SW 1271 (cell line): ENCODE measurements around the gene ACSBG1.

ENCODE experiments used
- DNase-seq, 2 experiments: peaks; one replicate each; lab custom pipeline; 2025; lab: John Stamatoyannopoulos, UW

Gene ACSBG1

DNA sequence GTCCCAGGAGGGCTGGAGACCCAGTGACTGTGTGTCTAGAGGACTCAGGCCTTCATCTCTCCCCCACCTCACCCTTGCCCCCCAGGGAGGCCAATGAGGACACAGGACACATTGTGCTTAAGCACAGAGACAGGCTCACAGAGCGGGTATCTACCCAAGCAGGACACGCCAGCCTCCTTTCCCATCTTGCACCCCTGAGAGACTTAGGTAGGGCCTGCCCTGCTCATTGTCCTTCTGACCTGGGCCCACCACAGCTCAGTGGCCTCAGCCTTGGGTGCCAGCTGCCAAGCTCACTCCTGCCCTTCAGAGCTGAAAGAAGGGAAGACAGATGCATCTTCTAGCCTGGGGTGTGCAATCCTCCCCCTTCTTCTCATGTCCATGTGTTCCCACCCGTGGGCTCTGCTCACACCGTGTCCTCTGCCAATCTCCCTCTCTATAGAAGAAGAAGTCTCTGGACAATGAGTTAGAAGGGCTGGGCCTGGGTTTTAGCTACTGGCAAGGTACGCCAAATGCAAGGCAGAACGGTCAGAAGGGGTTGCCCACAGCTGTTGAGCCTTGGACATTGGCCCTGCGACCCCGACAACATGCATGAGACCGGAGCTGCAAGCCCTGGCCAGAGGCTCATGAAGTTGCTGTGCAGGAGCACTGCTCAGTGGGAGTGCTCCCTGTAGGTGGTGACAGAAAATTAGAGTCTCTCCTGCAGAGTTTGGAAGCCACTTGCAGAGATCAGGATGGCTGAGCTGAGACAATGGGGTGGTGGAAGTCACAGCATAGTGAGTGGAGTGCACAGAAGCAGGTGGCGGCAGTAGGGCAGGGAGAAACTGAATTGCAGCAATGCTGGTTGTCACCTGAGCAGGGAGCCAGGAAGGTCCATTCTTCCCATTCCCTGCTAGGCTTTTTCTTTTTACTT, 32.8 kb downstream of the ACSBG1 start:
- DNase-seq = no peak

GRCh38 chr15:78200276-78200930, 34.0 kb downstream of the ACSBG1 start:
- DNase-seq = no peak

DNA sequence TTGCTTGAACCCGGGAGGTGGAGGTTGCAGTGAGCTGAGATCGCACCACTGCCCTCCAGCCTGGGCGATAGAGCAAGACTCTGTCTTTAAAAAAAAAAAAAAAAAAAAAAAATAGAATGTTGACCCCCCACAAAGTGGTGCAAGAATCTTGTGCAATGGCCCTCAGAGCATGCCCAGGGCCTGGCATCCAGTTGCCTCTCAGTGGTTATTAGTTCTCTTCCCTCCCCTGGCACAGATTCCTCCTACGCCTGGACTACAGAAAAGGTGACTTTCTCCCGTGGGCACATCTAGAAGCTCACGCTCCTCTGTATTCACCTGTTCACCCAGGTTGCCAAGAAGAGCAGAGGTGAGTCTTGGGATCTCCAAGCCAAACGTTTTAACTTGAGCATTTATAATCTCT, 36.7 kb downstream of the ACSBG1 start:
- DNase-seq = no peak

- peak in 1 of 2 experiments; percentile 28 for DNase-seq
These were observed 38.6 kb downstream of the ACSBG1 start for GRCh38 chr15:78195735-78196201.

GRCh38 chr15:78194568-78194925, 39.8 kb downstream of the ACSBG1 start:
- no peak for DNase-seq

DNA sequence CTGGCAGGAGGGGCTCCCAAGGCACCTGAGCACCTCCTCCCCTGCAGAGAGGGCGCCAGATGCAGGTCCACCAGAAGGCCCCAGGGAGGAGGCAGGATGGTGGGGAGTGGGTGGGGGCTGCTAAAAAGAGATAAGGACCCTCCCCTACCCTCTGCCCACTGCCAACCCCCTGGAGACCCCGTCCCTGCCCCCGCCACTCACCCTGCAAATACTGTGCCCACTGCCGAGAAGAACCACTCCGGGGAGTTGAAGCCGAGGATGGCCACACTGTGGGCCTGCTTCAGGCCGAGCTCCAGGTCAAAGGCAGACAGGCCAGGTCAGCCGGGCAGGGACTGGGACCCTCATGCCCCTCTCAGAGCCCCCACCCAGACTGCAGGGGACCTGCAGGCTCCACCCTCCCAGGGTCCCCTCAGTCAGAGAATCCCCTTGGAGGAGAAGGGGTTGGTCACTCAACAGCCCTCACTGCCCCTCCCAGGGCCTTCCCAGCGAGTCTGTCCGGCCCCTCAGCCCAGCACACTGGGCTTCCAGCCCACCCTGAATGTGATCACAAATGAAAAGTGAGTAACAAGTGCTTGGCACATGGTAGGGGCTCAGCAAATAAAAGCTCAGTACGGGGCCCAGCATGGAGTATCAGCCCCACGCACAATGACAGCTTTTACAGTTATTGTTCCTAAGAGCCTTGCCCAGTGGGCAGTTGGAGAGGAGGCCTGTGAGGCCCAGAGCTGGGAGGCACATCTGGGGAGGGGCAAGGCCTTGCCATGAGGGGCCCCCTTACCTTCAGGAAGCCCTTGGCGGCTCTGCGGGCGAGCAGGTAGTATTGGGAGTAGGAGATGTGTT, 40.4 kb downstream of the ACSBG1 start:
- no peak for DNase-seq

DNA sequence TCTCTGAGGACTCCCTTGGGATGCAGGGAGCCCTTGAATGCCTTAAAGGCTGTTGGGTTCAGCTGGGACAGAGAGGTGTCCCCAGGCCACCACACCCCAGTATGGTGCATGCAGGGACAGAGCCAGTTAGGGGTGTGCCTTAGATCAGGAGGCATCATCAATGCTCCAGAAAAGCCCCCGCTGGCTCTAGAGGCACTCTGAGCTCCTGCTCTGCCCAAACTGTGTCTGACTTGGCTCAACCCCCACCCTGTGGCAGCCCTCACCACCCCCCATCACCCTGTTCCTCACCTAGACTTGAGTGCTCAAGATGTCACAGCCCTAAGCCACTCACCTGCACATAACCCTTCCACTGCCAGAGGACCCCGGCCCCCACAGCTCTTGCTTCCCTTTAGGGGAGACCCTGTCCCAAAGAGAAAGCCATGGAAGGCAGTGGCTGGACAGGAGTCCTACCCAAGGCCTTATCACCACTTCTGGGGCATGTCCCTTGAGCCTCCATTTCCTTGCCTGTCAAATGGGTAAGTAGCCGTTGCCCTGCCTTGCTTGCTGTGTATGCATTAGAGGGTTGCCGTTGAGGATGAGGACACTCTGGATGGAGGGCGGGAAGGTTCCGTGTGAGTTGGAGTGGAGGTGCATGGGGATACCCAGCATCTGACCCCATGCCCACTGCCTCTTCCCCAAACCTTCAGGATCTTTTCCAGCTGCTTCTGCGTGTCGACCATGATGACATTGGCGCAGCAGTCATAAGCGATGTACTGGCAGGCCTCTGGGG, 41.4 kb downstream of the ACSBG1 start:
- no peak for DNase-seq

DNA sequence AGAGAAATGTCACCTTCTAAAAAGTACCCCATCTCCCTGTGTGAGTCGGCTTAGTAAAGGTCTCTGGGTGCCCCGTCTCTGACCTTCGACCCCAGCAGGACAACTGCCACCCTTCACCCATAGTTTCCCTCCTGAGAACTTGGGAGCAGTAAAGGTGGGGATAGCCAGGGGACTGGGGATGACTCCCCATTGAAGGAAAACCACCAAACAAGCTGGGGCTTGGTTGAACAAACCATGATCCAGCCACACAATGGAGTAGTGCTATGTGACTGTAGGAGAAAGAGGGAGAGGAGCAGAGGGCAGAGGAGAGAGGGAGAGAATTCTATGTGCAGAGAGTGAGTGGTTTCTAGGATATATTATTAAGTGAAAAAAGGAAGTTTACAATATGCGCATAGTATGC, 51.5 kb downstream of the ACSBG1 start:
- no peak for DNase-seq

DNA sequence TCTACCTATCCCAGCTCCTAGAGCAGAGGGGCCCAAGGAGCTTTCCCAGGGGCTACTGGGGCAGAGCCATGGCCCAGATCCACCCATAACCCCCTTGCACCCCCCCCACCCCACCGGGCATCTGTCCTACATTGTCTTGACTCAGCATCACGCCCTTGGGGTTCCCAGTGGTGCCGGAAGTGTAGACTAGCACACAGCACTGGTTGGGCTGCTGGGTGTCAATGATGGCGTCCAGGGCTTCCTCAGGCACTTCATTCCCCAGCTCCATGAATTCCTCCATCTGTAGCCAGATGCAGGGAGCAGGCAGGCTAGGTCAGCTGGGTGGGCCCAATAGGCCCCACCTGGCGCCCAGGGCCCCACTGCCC, 52.0 kb downstream of the ACSBG1 start:
- no peak for DNase-seq

GRCh38 chr15:78179906-78180305, 54.5 kb downstream of the ACSBG1 start:
- no peak for DNase-seq

DNA sequence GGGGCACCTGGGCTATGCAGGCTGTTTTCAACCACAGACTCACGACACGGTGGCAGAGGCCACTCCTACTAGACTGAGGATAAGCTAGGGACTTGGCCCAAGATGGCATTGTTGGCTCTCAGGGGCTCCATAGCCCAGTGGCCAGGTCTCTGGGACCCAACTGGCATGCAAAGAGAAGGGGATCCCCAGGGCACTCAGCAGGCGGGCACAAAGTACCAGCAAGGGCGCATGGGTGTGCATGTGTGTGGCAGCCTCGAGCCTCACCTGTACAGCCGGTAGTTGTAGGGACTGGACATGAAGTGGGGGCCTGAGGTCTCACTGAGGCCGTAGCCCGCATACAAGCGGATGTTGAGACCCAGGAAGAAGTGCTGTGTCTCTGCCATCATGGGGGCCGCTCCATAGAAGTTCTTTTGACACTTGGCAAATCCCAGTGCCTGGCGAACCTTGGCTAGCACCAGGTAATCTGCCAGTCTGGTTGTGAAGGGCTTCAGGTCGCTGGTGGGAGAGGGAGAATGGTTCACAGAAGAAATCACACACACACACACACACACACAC, 55.0 kb downstream of the ACSBG1 start:
- DNase-seq = no peak

DNA sequence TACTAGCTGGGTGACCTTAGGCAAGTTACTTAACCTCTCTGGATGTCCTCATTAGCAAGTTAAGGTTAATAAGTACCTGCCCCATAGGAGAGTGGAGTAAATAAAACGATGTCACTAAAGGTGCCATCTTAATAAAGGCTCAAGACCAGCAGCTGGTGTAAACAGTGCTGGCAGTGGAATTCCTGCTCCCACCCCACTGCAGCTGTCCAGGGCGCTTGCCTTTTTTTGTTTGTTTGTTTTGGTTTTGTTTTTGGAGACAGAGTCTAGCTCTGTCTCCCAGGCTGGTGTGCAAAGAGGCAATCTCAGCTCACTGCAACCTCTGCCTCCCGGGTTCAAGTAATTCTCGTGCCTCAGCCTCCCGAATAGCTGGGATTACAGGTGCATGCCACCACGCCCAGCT, 56.3 kb downstream of the ACSBG1 start:
- DNase-seq = no peak

DNA sequence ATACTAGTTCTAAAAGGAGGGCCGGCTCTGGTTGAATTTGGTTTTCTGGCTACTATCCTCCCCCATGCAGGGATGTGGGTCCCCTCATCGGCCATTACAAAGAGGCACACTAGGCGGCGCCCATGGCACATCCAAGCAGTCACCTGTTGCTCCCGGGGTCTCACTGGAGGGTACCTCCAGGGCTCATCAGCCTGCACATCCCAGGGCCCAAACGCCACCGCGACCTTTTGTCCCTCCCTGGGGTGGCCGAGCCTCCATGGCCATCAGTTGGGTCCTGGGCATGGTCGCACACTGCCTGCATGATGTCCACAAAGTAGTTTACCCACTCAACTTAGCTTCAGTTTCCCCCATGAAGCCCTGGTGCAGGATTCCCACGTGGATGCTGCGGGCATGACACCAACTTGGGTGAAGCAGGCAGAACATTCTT, 56.9 kb downstream of the ACSBG1 start:
- DNase-seq = no peak

DNA sequence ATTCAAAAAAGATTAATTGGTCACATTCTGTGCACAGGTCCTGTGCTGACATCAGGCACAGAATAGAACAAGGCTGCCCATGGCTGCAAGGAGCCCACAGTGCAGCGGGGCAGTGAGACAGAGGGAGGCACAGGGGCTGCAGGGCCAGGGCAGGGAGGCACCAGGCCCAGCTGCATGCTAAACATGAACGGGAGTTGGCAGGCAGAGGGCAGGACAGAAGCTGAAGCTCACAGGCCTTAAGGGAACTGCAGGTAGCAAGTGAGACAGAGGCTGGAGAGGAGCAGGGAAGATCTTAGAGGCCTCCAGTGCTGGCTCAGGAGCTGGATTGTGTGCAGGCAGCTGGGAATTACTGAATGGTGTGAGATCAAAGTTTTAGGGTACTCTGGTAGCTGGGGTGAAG, 59.0 kb downstream of the ACSBG1 start:
- no peak for DNase-seq

DNA sequence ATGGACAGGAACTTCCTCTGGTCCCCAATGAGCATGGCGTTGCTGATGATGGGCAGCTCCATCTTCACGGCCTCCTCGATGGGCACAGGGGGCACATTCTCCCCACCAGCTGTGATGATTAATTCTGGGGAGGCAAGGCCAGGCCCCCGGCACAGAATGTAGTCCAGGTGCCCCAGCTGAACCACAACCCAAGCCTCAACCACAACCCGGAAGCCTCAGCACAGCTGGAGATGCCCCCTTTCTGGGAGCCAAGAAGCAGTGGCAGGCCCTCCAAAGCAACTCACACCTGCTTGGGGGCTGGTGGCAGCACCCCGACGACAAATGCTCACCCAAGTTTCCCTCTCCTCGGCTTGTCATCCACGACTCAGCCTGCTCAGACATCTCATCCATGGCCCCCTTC, 60.0 kb downstream of the ACSBG1 start:
- no peak for DNase-seq

- DNase-seq = no peak
These were observed 62.4 kb downstream of the ACSBG1 start for GRCh38 chr15:78171864-78172472.

- DNase-seq = no peak
These were observed 63.3 kb downstream of the ACSBG1 start for GRCh38 chr15:78170848-78171773.

DNA sequence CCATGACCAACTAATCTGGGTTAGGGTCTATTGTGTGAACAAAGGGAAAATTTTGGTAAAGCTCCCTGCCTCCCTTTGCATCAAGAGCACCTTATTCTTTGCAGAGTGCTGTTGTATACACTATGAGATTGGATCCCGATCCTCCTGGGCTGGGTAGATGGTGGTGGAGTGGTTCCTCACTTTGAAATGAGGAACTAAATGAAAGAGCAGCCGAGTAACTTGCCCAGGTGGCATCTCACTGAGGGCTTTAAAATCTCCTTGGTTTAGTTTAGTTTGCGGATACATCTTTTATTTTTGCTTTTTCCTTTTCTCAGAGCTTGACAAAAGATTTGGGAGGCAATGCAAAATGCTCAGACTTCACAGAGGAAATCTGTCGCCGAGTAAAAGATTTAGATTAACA, 65.8 kb downstream of the ACSBG1 start:
- no peak for DNase-seq

DNA sequence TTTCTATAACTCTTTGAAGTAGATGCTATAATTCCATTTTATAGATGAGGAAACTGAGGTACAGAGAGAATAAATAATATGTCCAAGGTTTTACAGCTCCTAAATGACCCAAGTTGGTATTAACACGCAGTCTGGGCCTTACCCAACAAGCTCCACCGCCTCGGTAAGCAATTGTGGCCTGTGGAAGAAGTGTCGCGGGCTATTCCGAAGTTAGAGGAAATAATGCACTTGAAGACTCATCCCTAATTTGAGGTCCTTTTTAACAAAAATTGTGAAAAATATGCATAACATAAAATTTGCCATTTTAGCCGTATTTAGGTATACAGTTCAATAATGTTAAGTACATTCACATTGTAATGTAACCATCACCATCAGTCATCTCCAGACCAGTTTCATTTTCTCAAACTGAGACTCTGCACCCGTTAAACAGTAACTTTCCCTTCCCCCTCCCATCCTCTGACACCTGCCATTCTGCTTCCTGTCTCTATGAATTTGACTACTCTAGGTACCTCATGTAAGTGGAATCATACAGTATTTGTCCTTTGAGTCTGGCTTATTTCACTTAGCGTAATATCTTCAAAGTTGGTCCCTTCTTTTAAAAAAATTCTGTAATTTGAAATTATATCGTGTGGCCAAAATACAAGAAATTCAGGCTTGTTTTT, 67.0 kb downstream of the ACSBG1 start:
- no peak for DNase-seq
